Spleen (tissue), 11 donors: ENCODE measurements around the gene NUDT8. TPM values are rescaled to one million over a fixed set of nuclear protein-coding genes. Genes with fewer than 3 reads are reported as not detected.

ENCODE experiments used
- DNase-seq: peaks from one replicate; pipeline ENCODE4 v3.0.0-alpha.2; 2020
- H3K27ac ChIP-seq, 8 donors: fragments of 200-600 bp; sonication (generic) in 7 of 8; 1 replicate in 4 of 8; 2 replicates in 4 of 8; pipeline versions ENCODE4 v1.5.0 to v1.8.0; 2016 to 2021; ENCODE audit warnings: inconsistent platforms in 4 of 8, mild to moderate bottlenecking in 4 of 8, moderate library complexity in 1 of 8
- H3K27me3 ChIP-seq, 7 donors: fragments of 200-600 bp; sonication (generic) in 6 of 7; replicated peaks in 1 of 7; 1 replicate in 4 of 7; 2 replicates in 3 of 7; pipeline versions ENCODE4 v1.5.0 to v1.8.0; 2016 to 2021; ENCODE audit warnings: inconsistent platforms in 3 of 7, mild to moderate bottlenecking in 1 of 7
- H3K36me3 ChIP-seq, 6 donors: fragments of 200-600 bp; sonication (generic) in 5 of 6; 1 replicate in 4 of 6; 2 replicates in 2 of 6; pipeline versions ENCODE4 v1.5.0 to v1.8.0; 2016 to 2021; ENCODE audit warnings: inconsistent platforms in 2 of 6
- H3K4me1 ChIP-seq, 6 donors: fragments of 200-600 bp; sonication (generic) in 5 of 6; 1 replicate in 3 of 6; 2 replicates in 3 of 6; pipeline versions ENCODE4 v1.5.0 to v1.8.0; 2016 to 2021; ENCODE audit warnings: inconsistent platforms in 3 of 6
- H3K4me3 ChIP-seq, 8 donors: fragments of 200-600 bp; sonication (generic) in 7 of 8; 1 replicate in 4 of 8; 2 replicates in 4 of 8; pipeline versions ENCODE4 v1.5.0 to v1.8.0; 2016 to 2021; ENCODE audit warnings: inconsistent platforms in 4 of 8, mild to moderate bottlenecking in 4 of 8, moderate library complexity in 2 of 8
- H3K9me3 ChIP-seq, 8 donors: fragments of 200-600 bp; sonication (generic) in 7 of 8; 1 replicate in 4 of 8; 2 replicates in 4 of 8; pipeline versions ENCODE4 v1.5.0 to v1.8.0; 2016 to 2021; ENCODE audit warnings: inconsistent platforms in 4 of 8
- CTCF ChIP-seq, 11 experiments: fragments of 200-600 bp in 7 of 11; fragments of 450-650 bp in 4 of 11; sonication (generic) in 4 of 11; IDR thresholded peaks in 8 of 11; conservative IDR thresholded peaks in 3 of 11; 1 replicate in 7 of 11; 2 replicates in 4 of 11; pipeline versions ENCODE4 v1.4.0 to v1.8.0; 2016 to 2021; ENCODE audit warnings: antibody characterized with exemption in 11 of 11, inconsistent platforms in 4 of 11, mild to moderate bottlenecking in 1 of 11
- POLR2A ChIP-seq, 3 donors: fragments of 450-650 bp; IDR thresholded peaks; one replicate each; pipeline ENCODE4 v1.5.1; 2017; ENCODE audit warnings: antibody characterized with exemption in 3 of 3, mild to moderate bottlenecking in 1 of 3
- POLR2AphosphoS5 ChIP-seq, 3 donors: sonication (generic); formaldehyde crosslinking; IDR thresholded peaks; one replicate each; pipeline ENCODE4 v1.5.1; 2017; ENCODE audit warnings: antibody characterized with exemption in 3 of 3
- WGBS, 5 donors: extraction: QIAGEN DNeasy Blood & Tissue Kit in 3 of 5; methylation state at CpG; one replicate each; pipeline versions ENCODE4 v1.1.5 to v1.1.7; 2013 to 2018; 5-methylcytosine and 5-hydroxymethylcytosine counted together
- intact Hi-C: fragments of 100-400 bp; cut with DNase I; formaldehyde crosslinking; loops from one replicate; pipeline ENCODE4 v1.15.0; 2023; ENCODE audit warnings: low total_unique reads
- polyA plus RNA-seq, 3 donors: library from polyadenylated mRNA; stranded (reverse); fragments of 200-250 nt; gene quantifications; one replicate each; pipeline ENCODE4 v1.2.1, GENCODE V29; 2013
- small RNA-seq, 4 donors: library from RNA; depleted of rRNA; stranded (forward); fragments of <200 nt; gene quantifications; one replicate each; pipeline ENCODE3, GENCODE V24; 2016
- total RNA-seq, 7 donors: library from RNA; depleted of rRNA in 3 of 7; stranded (reverse); fragments of >200 nt in 3 of 7; fragmentation: NEBNext Ultra II Directional in 4 of 7; extraction: Animal tissue kit (Norgen Biotek cat#: 25700) in 4 of 7; gene quantifications; one replicate each; pipeline versions ENCODE4 v1.1.0 to v1.2.1, GENCODE V29; 2016 to 2021
- donor health status: healthy with polysubstance abuse.
- donor health status: DM: no; HTN: no; CAD: no; lungs with moderate emphysema.
- donor health status: DM: no; HTN: no; CAD: no.
- donor health status: Bipolar disorder and iron deficiency.
- donor health status: healthy.
- donor health status: DM: no; HTN: no; CAD: no.
- donor health status: DM: yes; HTN: yes; CAD: no.

Gene NUDT8
- total and polyA plus RNA-seq, 10 donors: 2.7 to 9.2 (median 5.9) TPM

- TF ChIP-seq CTCF (IDR thresholded peaks at IDR 0.05 in 8 of 11, conservative IDR thresholded peaks at IDR 0.05 in 3 of 11): no peak
- no peak for TF ChIP-seq POLR2AphosphoS5 (IDR thresholded peaks at IDR 0.05)
- no peak for TF ChIP-seq POLR2A (IDR thresholded peaks at IDR 0.05)
- no peaks in the 10 kb centered on the region for H3K9me3 ChIP-seq
- peak; percentile 8 for DNase-seq
- intact Hi-C loops: no loop called here
- no peak overlapping the region for H3K4me3 ChIP-seq
- peaks cover 23 to 59% (median 42%) of the 10 kb centered on the region in 6 donors for H3K4me1 ChIP-seq
- peaks cover 0 to 19% (median 4%) of the 10 kb centered on the region in 6 donors for H3K36me3 ChIP-seq
- 64 to 80% (median 73%) methylated on average over 11 of the region's 11 CpGs for WGBS, 5 donors
- H3K27me3 ChIP-seq: peaks cover 0 to 35% (median 0%) of the 10 kb centered on the region in 7 donors
- no peak overlapping the region for H3K27ac ChIP-seq
Observed at GRCh38 chr11:67581469-67581868, 48.3 kb downstream of the NUDT8 start.

GRCh38 chr11:67577951-67578350, 51.8 kb downstream of the NUDT8 start:
- Histone ChIP-seq H3K9me3 (no peaks in the 10 kb centered on the region), H3K4me3 (no peak overlapping the region), H3K4me1 (peaks cover 6 to 25% (median 15%) of the 10 kb centered on the region in 6 donors), H3K27ac (no peak overlapping the region), H3K27me3 (peaks cover 0 to 56% (median 0%) of the 10 kb centered on the region in 7 donors), H3K36me3 (no peaks in the 10 kb centered on the region)
- intact Hi-C loops: no loop called here
- 79 to 89% (median 84%) methylated on average over 5 to 6 of the region's 6 CpGs for WGBS, 5 donors
- no peak for DNase-seq
- TF ChIP-seq CTCF (IDR thresholded peaks at IDR 0.05 in 8 of 11, conservative IDR thresholded peaks at IDR 0.05 in 3 of 11) (no peak), POLR2A (IDR thresholded peaks at IDR 0.05) (no peak), POLR2AphosphoS5 (IDR thresholded peaks at IDR 0.05) (no peak)

Small RNAs within 50 kb of the gene (small RNA-seq; reads per million reads assigned to genes)
- 0 reads per million in 4 donors for gene AP003385.3

Other genes with a start within 250 kb of the NUDT8 start
- 10 to 100 TPM; 21.6 to 37.5 (median 29.7) TPM for gene RAD9A, start 238.0 kb downstream of the NUDT8 start, total RNA-seq
- 10 to 100 TPM; 18.2 to 44.8 (median 37.1) TPM for gene RAD9A, start 238.0 kb downstream of the NUDT8 start, polyA plus RNA-seq
- gene PPP1CA, start 228.1 kb downstream of the NUDT8 start, total RNA-seq: 100 to 1,000 TPM; 147 to 192 (median 157) TPM
- 100 to 1,000 TPM; 152 to 207 (median 170) TPM for gene PPP1CA, start 228.1 kb downstream of the NUDT8 start, polyA plus RNA-seq
- 100 to 1,000 TPM in 4 of 7 donors, 10 to 100 TPM in 3; 66.3 to 132 (median 101) TPM for gene TBC1D10C, start 225.9 kb downstream of the NUDT8 start, total RNA-seq
- gene TBC1D10C, start 225.9 kb downstream of the NUDT8 start, polyA plus RNA-seq: 100 to 1,000 TPM; 174 to 270 (median 196) TPM
- gene CARNS1, start 214.3 kb downstream of the NUDT8 start, total RNA-seq: 1 to 10 TPM; 1.9 to 4.4 (median 2.1) TPM
- 1 to 10 TPM; 1.0 to 2.0 (median 1.8) TPM for gene CARNS1, start 214.3 kb downstream of the NUDT8 start, polyA plus RNA-seq
- 10 to 100 TPM; 51.5 to 65.4 (median 55.4) TPM for gene RPS6KB2, start 201.4 kb downstream of the NUDT8 start, total RNA-seq
- gene RPS6KB2, start 201.4 kb downstream of the NUDT8 start, polyA plus RNA-seq: 10 to 100 TPM; 39.5 to 95.0 (median 53.8) TPM
- 100 to 1,000 TPM; 119 to 278 (median 187) TPM for gene PTPRCAP, start 192.3 kb downstream of the NUDT8 start, total RNA-seq
- gene PTPRCAP, start 192.3 kb downstream of the NUDT8 start, polyA plus RNA-seq: 100 to 1,000 TPM; 410 to 557 (median 479) TPM
- gene CORO1B, start 186.5 kb downstream of the NUDT8 start, total RNA-seq: 100 to 1,000 TPM in 4 of 7 donors, 10 to 100 TPM in 3; 68.1 to 143 (median 117) TPM
- gene CORO1B, start 186.5 kb downstream of the NUDT8 start, polyA plus RNA-seq: 10 to 100 TPM; 40.5 to 70.8 (median 53.7) TPM
- not detected for gene GPR152, start 177.2 kb downstream of the NUDT8 start, total RNA-seq
- under 1 TPM in 1 of 3 donors, not detected in 2; 0.10 TPM for gene GPR152, start 177.2 kb downstream of the NUDT8 start, polyA plus RNA-seq
- 10 to 100 TPM; 12.7 to 27.3 (median 21.3) TPM for gene CABP4, start 174.6 kb downstream of the NUDT8 start, total RNA-seq
- 1 to 10 TPM; 2.6 to 6.2 (median 3.0) TPM for gene CABP4, start 174.6 kb downstream of the NUDT8 start, polyA plus RNA-seq
- 100 to 1,000 TPM in 3 of 7 donors, 10 to 100 TPM in 4; 48.5 to 192 (median 66.6) TPM for gene TMEM134, start 160.7 kb downstream of the NUDT8 start, total RNA-seq
- 100 to 1,000 TPM in 1 of 3 donors, 10 to 100 TPM in 2; 94.6 to 123 (median 95.1) TPM for gene TMEM134, start 160.7 kb downstream of the NUDT8 start, polyA plus RNA-seq
- gene AIP, start 146.9 kb downstream of the NUDT8 start, total RNA-seq: 10 to 100 TPM; 72.2 to 95.8 (median 88.1) TPM
- 100 to 1,000 TPM; 135 to 146 (median 141) TPM for gene AIP, start 146.9 kb downstream of the NUDT8 start, polyA plus RNA-seq
- gene PITPNM1, start 124.6 kb downstream of the NUDT8 start, total RNA-seq: 10 to 100 TPM; 42.5 to 86.9 (median 74.9) TPM
- gene PITPNM1, start 124.6 kb downstream of the NUDT8 start, polyA plus RNA-seq: 10 to 100 TPM; 17.8 to 67.0 (median 29.2) TPM
- 10 to 100 TPM; 32.9 to 49.9 (median 40.9) TPM for gene CDK2AP2, start 121.8 kb downstream of the NUDT8 start, total RNA-seq
- 10 to 100 TPM; 35.6 to 57.1 (median 51.0) TPM for gene CDK2AP2, start 121.8 kb downstream of the NUDT8 start, polyA plus RNA-seq
- not detected for gene CABP2, start 106.5 kb downstream of the NUDT8 start, total RNA-seq
- gene CABP2, start 106.5 kb downstream of the NUDT8 start, polyA plus RNA-seq: not detected
- gene GSTP1, start 46.1 kb downstream of the NUDT8 start, total RNA-seq: 100 to 1,000 TPM; 211 to 338 (median 275) TPM
- gene GSTP1, start 46.1 kb downstream of the NUDT8 start, polyA plus RNA-seq: 100 to 1,000 TPM; 310 to 399 (median 343) TPM
- gene NDUFV1, start 23.0 kb downstream of the NUDT8 start, total RNA-seq: 100 to 1,000 TPM; 145 to 258 (median 185) TPM
- gene NDUFV1, start 23.0 kb downstream of the NUDT8 start, polyA plus RNA-seq: 100 to 1,000 TPM; 132 to 257 (median 213) TPM
- not detected for gene TBX10, start 9.8 kb upstream of the NUDT8 start, total RNA-seq
- under 1 TPM in 1 of 3 donors, not detected in 2; 0.08 TPM for gene TBX10, start 9.8 kb upstream of the NUDT8 start, polyA plus RNA-seq
- gene ACY3, start 20.8 kb upstream of the NUDT8 start, total RNA-seq: 1 to 10 TPM in 3 of 7 donors, under 1 TPM in 3, not detected in 1; 0.39 to 2.0 (median 0.98) TPM
- 1 to 10 TPM; 1.1 to 5.7 (median 1.2) TPM for gene ACY3, start 20.8 kb upstream of the NUDT8 start, polyA plus RNA-seq
- gene ALDH3B2, start 44.7 kb upstream of the NUDT8 start, total RNA-seq: not detected
- gene ALDH3B2, start 44.7 kb upstream of the NUDT8 start, polyA plus RNA-seq: under 1 TPM in 1 of 3 donors, not detected in 2; 0.03 TPM